GM21737 (cell line): ENCODE measurements around the gene TSPAN18.

Experiments
- ATAC-seq: cut with Tn5 transposase; IDR thresholded peaks from one replicate; pipeline ENCODE4 v1.9.1; 2021; ENCODE audit warnings: mild to moderate bottlenecking, moderate library complexity; ENCODE audit not compliant: unreplicated experiment

TSPAN18 gene

DNA sequence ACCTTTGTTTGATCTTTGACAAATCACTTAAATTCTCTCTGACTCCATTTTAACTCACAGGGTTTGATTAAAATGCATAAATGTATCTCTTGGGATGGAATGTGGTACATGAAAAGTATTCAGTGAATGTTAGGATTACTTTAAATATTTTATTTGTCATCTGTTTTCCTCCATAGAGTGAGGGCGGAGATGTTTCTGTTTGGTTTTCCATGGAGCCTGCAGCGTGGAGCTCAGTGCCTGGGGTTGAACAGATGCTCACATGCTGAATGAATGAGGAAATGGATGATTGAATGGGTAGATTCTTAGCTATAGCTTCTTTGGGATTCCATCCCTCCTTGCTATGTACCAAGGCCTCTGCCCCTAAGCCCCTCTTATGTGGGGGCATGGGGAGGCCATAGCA lies 10.0 kb downstream of the TSPAN18 start:
- no peak for ATAC-seq

GRCh38 chr11:44737245-44738085 lies 10.7 kb downstream of the TSPAN18 start:
- ATAC-seq: no peak

- no peak for ATAC-seq
Measured at GRCh38 chr11:44738791-44739190, 12.0 kb downstream of the TSPAN18 start.

DNA sequence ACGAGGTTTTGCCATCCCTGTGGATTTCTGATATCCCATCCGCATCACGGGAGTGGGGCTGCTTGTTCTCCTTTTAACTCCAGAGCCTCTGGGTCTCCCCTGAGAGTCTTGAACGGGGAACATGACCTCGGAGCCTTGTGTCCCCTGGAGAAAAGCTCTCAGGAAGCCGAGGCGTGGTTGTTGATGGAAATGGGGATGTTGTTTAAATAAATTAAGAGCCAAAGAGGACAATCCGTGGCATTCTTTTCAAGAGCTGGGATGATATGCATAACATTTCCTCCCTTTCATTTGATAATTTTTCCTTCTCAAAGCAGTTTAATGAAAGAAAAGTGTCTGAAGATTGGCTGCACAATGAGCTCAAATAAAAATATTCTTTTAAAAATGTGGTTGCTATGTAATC lies 14.2 kb downstream of the TSPAN18 start:
- no peak for ATAC-seq

GRCh38 chr11:44741976-44742375 lies 15.2 kb downstream of the TSPAN18 start:
- ATAC-seq: no peak

GRCh38 chr11:44742508-44743246 lies 15.9 kb downstream of the TSPAN18 start:
- no peak for ATAC-seq

GRCh38 chr11:44743326-44743725 lies 16.6 kb downstream of the TSPAN18 start:
- ATAC-seq: no peak

- no peak for ATAC-seq
Measured at GRCh38 chr11:44743959-44744557, 17.3 kb downstream of the TSPAN18 start.

GRCh38 chr11:44746894-44747293 lies 20.1 kb downstream of the TSPAN18 start:
- no peak for ATAC-seq

- no peak for ATAC-seq
Measured at GRCh38 chr11:44747316-44747715, 20.6 kb downstream of the TSPAN18 start.

GRCh38 chr11:44747836-44748235 lies 21.1 kb downstream of the TSPAN18 start:
- ATAC-seq: no peak

GRCh38 chr11:44748606-44749005 lies 21.8 kb downstream of the TSPAN18 start:
- ATAC-seq: no peak

DNA sequence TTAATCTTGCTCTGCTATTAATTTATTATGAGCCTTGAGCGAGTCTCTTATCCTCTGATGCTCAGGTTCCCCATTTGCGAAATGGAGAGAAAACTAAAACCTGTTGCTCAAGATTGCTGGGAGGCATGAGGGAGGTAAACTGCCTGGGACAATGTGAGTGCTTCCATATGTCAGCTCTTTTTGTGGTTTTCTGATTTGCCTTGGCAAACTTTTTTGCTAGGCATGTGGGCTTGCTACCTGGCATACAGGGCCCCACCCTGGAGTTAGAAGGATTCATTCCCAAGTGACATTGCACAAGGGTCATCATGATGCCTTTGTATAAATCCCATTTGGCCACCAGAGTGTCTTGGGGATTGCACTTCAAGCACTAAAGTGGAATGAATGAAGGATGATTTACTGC lies 22.4 kb downstream of the TSPAN18 start:
- ATAC-seq: no peak

- ATAC-seq: no peak
Measured at GRCh38 chr11:44750551-44751465, 24.0 kb downstream of the TSPAN18 start.

- ATAC-seq: no peak
Measured at GRCh38 chr11:44752300-44752699, 25.5 kb downstream of the TSPAN18 start.

GRCh38 chr11:44752713-44753112 lies 26.0 kb downstream of the TSPAN18 start:
- no peak for ATAC-seq

GRCh38 chr11:44753961-44754645 lies 27.3 kb downstream of the TSPAN18 start:
- ATAC-seq: no peak

GRCh38 chr11:44754876-44755555 lies 28.3 kb downstream of the TSPAN18 start:
- no peak for ATAC-seq
